GM18858 (cell line): ENCODE results near the gene AFAP1L1.

Experiments
- ATAC-seq: cut with Tn5 transposase; IDR thresholded peaks from one replicate; pipeline ENCODE4 v1.9.1; 2021; ENCODE audit not compliant: unreplicated experiment

The AFAP1L1 gene

GRCh38 chr5:149283626-149284480 is 12.2 kb downstream of the AFAP1L1 start:
- no peak for ATAC-seq

- ATAC-seq = no peak
These were observed 12.8 kb downstream of the AFAP1L1 start for GRCh38 chr5:149284501-149284900.

GRCh38 chr5:149285153-149285552 is 13.5 kb downstream of the AFAP1L1 start:
- no peak for ATAC-seq

- no peak for ATAC-seq
These were observed 16.8 kb downstream of the AFAP1L1 start for GRCh38 chr5:149288436-149288835.

- no peak for ATAC-seq
These were observed 17.6 kb downstream of the AFAP1L1 start for GRCh38 chr5:149289301-149289700.

- ATAC-seq = no peak
These were observed 23.5 kb downstream of the AFAP1L1 start for GRCh38 chr5:149294872-149295829.

GRCh38 chr5:149297340-149298025 is 25.8 kb downstream of the AFAP1L1 start:
- no peak for ATAC-seq

- no peak for ATAC-seq
These were observed 26.5 kb downstream of the AFAP1L1 start for GRCh38 chr5:149298163-149298562.

GRCh38 chr5:149298842-149299404 is 27.3 kb downstream of the AFAP1L1 start:
- ATAC-seq = no peak

GRCh38 chr5:149299451-149300054 is 27.9 kb downstream of the AFAP1L1 start:
- no peak for ATAC-seq

GRCh38 chr5:149300441-149300840 is 28.8 kb downstream of the AFAP1L1 start:
- no peak for ATAC-seq

- no peak for ATAC-seq
These were observed 29.5 kb downstream of the AFAP1L1 start for GRCh38 chr5:149301049-149301743.

GRCh38 chr5:149301744-149302380 is 30.2 kb downstream of the AFAP1L1 start:
- ATAC-seq = no peak

GRCh38 chr5:149302641-149303040 is 31.0 kb downstream of the AFAP1L1 start:
- ATAC-seq = no peak

- no peak for ATAC-seq
These were observed 31.6 kb downstream of the AFAP1L1 start for GRCh38 chr5:149303210-149303609.

GRCh38 chr5:149304195-149305078 is 32.8 kb downstream of the AFAP1L1 start:
- ATAC-seq = no peak

- no peak for ATAC-seq
These were observed 37.7 kb downstream of the AFAP1L1 start for GRCh38 chr5:149309354-149309753.

GRCh38 chr5:149310488-149310887 is 38.8 kb downstream of the AFAP1L1 start:
- no peak for ATAC-seq
